Right renal pelvis (tissue), 4 donors: Measurements from ENCODE around the gene GPX6. TPM values are rescaled to one million over a fixed set of nuclear protein-coding genes. Genes with fewer than 3 reads are reported as not detected.
"Not testable (repeated sequence)": the region's sequence is repeated elsewhere in the genome, so short reads cannot be mapped to it uniquely, and the experiment has no call there.

Experiments
- DNase-seq, 4 donors: peaks; one replicate each; pipeline ENCODE4 v3.0.0-alpha.2; 2013; ENCODE audit warnings: low read depth in 4 of 4, low spot score in 3 of 4, missing footprints in 1 of 4
- polyA plus RNA-seq, 4 donors: library from polyadenylated mRNA; unstranded; fragments of 120-200 nt; gene quantifications; one replicate each; pipeline ENCODE4 v1.2.1, GENCODE V29; 2013; ENCODE audit not compliant: insufficient read length in 4 of 4

The GPX6 gene
- polyA plus RNA-seq, 4 donors = not detected

- no peak for DNase-seq
Measured at GRCh38 chr6:28530777-28531176, 15.2 kb upstream of the GPX6 start.

GRCh38 chr6:28525496-28526039, 10.0 kb upstream of the GPX6 start, which contains the start of gene GPX5:
Gene GPX5 (plus strand): TSS chr6:28525881. CDS start chr6:28526014, 133 bp downstream.
- no peak for DNase-seq

GRCh38 chr6:28523241-28523622, 7.6 kb upstream of the GPX6 start:
- no peak for DNase-seq

GRCh38 chr6:28522594-28523240, 7.1 kb upstream of the GPX6 start:
- no peak for DNase-seq

- DNase-seq = no peak
Measured at GRCh38 chr6:28517964-28518363, 2.4 kb upstream of the GPX6 start.

GRCh38 chr6:28512387-28512786, 3.2 kb downstream of the GPX6 start:
- DNase-seq = not testable (repeated sequence)

- no peak for DNase-seq
Measured at GRCh38 chr6:28511628-28512300, 3.8 kb downstream of the GPX6 start.

GRCh38 chr6:28506807-28507475, 8.7 kb downstream of the GPX6 start:
- no peak for DNase-seq

GRCh38 chr6:28505733-28506132, 9.9 kb downstream of the GPX6 start:
- no peak for DNase-seq

- not testable (repeated sequence) for DNase-seq
Measured at GRCh38 chr6:28502709-28503305, 12.8 kb downstream of the GPX6 start.

- DNase-seq = not testable (repeated sequence)
Measured at GRCh38 chr6:28502136-28502535, 13.5 kb downstream of the GPX6 start.

GRCh38 chr6:28501259-28501658, 14.3 kb downstream of the GPX6 start:
- no peak for DNase-seq

GRCh38 chr6:28497893-28498292, 17.7 kb downstream of the GPX6 start:
- DNase-seq = no peak

GRCh38 chr6:28497306-28497705, 18.3 kb downstream of the GPX6 start:
- no peak for DNase-seq

GRCh38 chr6:28496099-28496779, 19.4 kb downstream of the GPX6 start:
- DNase-seq = no peak

- no peak for DNase-seq
Measured at GRCh38 chr6:28491984-28492317, 23.6 kb downstream of the GPX6 start.

GRCh38 chr6:28490205-28490890, 25.2 kb downstream of the GPX6 start:
- DNase-seq = peak in 1 of 4 donors; percentile 25

- peak in 1 of 4 donors; percentile 18 for DNase-seq
Measured at GRCh38 chr6:28489366-28490204, 26.0 kb downstream of the GPX6 start.

- DNase-seq = peak in 1 of 4 donors; percentile 16
Measured at GRCh38 chr6:28488916-28489365, 26.7 kb downstream of the GPX6 start.
